GM19467 (cell line): ENCODE measurements around the gene SPACA7.

ENCODE experiments used
- ATAC-seq: cut with Tn5 transposase; IDR thresholded peaks from one replicate; pipeline ENCODE4 v1.9.1; 2021; ENCODE audit warnings: mild to moderate bottlenecking, moderate library complexity; ENCODE audit not compliant: unreplicated experiment

Gene SPACA7

DNA sequence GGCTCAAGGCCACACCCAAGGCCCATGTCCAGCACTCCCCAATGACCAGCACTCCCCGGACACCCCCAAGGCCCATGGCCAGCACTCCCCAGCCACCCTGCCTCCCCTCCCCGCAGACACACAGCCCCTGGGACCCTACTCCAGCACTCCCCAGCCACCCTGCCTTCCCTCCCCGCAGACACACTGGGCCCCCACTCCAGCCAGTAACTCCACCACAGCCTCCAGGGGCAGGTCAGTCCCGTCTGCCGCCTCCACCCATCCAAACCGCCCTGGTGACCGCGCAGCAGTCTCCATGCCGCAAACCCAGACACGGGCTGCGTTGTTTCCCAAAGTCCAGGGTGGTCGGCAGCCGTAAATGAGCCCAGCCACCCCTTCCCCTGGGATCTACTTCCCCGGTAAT lies 70.7 kb downstream of the SPACA7 start:
- no peak for ATAC-seq

DNA sequence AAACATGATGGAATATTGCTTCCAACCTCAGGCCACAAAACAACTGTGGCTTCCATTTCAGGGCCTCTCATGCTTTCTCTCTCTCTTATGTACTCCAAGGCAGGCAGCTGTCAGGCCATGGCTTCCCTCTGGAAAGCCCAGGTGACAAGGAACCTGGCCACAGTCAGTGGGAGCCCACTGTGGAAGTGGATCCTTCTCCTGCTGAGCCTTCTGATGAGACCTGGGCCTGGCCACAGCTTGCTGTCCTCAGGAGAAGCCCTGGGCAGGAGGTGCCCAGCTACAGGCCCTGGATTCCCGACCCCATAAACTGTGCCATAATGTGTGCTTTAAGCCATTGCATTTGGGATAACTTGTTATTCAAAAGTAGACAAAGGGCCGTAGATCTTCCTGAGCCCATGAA lies 71.2 kb downstream of the SPACA7 start:
- no peak for ATAC-seq

DNA sequence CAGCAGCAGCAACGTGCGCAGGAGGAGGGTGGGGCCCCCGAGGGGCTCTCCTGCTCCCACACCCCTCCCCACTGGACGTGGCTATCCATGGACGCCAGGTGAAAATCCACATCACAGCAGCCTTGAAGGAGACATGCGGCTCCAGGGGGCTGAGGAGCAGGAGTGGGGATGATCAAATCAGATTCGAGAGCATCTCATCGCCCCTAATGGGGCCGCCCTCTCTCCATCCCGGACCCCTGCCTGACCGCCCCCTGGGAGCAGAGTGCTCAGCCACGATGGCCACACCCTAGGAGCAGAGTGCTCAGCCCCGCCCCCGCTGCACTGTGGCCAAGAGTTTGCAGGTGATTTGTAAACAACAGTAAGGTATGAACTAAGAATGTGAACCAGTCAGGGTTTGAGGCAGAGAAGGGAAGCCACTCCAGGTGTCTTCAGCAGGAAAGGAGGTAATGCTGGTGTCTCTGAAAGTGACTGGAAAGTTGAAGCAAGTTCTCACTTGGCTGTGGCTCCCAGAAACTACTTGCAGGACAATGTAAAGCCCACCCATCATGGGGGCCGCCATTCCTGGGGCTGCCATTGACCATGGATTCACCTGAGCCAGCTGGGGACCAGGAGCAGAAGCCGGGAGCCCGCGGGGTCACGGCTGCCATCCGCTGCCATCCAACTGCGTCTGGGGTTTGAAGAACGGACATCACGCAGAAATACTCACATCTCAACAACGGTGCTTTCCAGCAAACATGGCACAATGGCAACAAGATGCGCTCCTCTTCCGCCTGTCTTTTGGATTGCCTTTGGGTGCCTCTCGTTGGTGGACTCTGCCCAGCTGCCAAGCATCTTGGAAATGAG lies 71.8 kb downstream of the SPACA7 start:
- ATAC-seq = no peak

DNA sequence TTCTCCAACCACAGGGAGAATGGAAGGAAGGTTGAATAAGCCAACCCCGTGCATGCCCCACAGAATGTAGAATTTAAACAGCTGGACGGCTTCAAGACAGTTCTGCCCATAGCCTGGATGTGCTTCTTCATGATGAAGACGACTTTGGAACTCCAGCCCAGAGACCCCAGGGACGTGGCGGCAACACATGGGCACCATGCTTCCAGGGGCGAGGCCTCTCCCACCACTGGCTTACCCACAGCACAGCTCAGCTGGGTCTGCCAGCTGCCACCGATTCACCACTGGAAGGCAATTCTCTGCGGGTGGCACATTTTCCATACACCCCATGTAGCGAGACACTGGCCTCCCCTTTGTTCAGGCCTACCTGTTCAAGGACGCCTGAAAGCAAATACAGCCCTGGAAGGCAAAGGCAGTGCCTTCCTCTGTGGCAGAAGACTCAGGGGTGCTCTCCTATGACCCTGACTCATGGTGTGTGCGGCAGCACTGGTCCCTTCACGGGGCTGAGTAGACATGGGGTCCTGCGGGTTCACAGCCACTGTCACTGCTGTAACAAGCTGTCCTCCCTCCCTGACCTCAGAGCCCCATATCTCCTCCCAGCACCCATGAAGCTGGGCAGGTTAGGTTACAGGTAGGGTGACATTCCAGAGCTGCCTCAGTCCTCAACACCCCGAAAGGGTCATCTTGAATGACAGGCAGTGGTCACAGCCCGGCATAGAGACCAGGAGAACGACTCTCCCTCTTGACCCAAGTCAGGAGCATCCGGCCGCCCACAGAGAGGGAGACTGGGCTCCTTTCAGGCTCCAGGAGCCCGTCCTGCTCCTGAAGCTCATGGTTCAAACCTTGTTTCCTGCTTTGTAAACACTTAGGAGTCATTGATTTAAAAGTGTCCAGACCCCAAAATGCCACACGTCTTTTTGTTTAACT lies 72.7 kb downstream of the SPACA7 start:
- no peak for ATAC-seq

- no peak for ATAC-seq
Measured at GRCh38 chr13:112449545-112449930, 73.4 kb downstream of the SPACA7 start.

DNA sequence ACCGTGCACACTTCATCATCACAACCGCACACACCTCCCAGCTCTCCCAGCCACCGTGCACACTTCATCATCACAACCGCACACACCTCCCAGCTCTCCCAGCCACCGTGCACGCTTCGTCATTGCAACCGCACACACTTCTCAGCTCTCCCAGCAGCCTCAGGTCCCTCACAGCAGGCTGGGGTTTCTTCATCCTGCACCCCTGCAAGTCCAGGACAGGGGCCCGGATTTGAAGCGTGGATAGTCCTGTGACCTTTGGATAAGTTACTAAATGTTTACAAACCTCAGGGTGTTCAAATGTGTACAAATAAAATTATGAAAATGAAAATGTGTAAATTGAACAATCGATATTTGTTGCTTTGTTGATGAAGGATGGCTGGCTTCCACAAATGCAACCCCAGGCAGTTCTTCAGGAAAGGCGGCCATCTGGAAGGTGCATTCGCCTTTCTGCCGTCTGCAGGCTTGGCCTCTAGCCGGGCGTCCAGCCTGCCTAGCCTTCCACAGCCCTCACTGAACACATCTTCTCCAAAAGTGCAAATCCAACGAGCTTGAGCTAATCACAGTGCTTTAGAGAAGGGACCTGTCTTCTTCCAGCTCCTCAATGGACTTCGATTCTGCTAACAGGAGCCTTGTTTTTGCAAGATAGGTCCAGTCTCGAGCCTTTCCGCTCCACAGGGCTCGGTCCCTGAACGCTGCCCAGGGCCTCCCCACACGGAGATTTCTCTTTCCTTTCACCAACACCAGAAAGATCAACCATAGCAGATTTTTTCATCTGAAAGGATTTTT lies 74.2 kb downstream of the SPACA7 start:
- ATAC-seq = no peak

- ATAC-seq = no peak
Measured at GRCh38 chr13:112450904-112451240, 74.7 kb downstream of the SPACA7 start.

- no peak for ATAC-seq
Measured at GRCh38 chr13:112451512-112452379, 75.6 kb downstream of the SPACA7 start.

DNA sequence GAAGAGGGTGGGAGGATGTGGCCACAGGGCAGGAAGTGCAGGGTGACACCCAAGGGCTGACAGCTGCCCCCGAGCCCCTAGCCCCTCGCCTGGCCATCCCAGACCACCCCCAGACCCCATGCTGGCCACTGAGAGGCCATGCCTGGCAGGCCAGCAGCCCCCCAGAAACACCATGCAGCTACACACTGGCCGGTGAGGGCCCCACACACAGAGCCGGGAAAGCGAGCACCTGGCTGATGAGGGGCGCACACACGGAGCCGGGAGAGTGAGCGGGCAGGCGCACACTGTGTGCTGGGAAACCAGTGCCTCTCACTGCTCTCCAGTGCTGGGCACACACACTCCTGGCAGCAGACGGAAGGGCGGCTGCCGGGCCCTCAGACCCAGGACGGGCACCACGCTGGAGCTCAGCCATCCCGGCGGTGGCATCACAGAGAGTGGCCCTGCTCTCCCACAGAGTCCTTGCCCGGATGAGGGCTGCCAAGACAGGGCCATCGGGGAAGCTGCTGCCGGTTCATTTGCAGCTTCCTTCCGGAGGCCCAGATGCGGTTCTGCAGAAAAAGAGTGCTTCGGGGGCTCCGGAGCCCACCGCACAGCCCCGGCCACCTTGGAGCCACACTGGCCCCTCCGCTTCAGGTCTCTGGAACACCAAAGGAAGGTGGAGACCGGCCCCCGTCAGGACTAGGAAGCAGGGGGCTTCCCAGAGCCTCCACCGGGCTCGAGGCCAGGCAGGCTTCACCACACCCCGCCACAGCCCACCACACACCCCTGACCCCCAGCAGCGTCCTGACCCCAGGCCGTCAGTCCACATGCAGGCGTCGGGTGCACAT lies 76.4 kb downstream of the SPACA7 start:
- ATAC-seq = no peak

DNA sequence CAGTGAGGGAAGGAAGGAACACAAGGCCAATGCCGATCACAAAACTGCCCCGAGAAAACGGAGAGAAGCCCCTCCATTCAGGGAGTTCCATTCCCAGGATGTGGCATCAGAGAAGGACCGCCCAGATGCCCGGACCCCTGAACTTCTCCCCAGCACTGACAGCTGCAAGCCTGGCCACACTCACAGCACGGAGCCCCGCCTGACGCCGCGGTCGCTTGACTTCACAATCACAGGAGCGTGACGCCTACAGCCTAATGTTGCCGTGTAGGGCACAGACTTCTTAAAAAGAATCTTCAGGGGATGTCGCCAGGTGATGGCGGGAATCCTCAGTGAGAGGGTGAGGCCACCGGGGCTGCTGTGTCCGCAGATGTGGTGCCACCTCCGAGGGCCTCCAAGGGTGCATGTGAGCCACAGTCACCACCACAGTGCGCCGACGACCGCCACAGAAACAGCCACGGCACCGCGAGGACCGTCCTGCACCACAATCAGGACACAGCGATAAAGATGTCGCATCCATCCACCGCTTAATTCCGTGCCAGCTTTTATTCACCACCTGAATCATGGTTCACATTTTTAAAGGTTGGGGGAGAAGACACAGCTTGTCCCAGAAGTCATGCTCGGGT lies 77.2 kb downstream of the SPACA7 start:
- no peak for ATAC-seq

DNA sequence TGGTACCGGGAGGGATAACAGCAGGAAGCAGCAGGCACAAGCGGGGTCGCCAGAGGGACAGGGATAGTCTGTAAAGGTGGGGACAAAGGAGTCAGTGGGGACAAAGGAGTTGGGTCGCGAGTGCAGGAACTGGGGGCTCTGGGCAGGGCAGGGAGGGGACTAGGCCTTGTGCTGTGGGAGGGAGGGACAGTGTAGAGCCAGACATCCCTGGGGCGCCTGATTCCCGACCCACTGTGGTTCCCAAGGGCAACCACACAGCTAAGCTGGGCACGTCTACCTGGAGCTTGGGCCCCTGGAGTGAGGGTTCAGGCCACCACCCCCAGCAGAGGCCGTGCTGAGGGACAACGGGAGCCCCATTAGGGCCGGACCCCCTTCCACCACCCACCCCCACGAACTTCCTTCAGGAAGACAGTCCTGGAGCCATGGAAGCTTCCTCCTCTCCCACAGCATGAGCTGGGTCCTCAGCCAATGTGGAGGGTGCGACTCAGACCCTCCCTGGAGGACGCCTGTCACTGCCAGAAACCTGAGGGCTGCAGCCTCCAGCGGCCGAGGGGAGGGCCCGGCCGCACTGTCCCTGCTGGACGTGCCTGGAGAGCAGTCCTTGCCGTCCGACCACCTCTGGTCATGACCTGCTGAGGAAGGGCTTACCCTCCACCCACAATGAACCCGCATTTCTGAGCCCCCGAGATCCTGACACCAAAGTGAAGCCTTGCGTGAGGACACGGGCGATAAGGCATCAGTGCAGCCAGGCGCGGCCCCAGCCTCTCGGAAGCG lies 77.9 kb downstream of the SPACA7 start:
- ATAC-seq = no peak

DNA sequence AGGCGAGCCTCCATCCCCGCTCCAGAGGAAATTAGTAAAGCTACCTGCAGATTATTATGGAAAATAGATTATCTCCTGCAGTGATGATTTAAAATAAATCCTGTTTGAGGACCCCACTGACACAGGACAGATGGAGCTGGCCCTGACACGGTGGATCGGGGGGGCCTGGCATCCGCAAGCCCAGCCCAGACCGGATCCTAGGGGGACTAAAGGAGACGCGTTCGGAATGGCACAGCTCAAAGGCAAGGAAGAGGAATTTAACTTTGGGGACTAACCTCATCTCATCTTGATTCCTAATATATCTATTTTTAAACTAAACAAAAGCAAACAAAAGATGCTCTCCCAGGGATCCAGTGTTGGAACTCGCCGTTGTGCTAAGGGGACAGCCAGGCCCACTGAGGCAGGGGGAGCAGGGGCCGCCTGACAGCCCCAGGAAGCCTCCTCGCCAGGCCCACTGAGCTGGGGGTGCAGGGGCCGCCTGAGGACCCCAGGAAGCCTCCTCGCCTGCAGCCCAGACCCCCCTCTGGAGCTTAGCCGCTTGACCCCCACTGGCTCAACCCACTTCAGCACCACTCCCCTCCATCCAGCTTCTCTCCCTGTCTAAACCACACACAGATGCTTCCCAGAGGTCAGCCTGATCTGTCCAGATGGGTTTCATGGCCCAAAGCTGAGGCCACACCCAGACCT lies 78.6 kb downstream of the SPACA7 start:
- ATAC-seq = no peak

DNA sequence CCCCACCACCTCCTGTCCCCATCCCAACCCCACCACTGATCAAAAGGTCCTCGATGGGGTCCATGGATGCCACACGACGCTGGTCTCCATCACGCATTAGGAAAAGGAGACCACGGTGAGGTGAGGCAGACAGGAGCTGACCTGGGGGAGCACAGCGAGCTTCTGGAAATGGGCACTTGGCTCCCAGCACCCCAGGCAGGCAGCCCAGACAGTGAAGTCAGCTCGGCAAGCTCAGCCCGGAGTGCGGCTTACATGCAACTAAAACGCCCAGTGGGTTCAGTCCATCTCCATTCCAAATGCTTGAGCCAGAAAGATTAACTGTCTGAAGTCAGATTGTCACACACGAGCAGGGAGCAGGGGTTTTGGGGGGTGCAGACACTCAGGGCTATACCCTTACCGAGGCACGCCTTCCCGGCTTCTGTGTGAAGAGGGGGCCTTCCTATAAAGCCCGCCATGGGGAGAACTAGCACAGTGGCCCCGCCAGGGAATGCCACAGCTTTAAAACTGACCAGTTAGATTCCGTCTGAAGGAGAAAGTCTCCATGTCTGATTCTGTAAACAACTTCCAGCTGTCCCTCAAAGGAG lies 79.4 kb downstream of the SPACA7 start:
- no peak for ATAC-seq

GRCh38 chr13:112456138-112457056 lies 80.2 kb downstream of the SPACA7 start:
- ATAC-seq = no peak

GRCh38 chr13:112457081-112457480 lies 80.9 kb downstream of the SPACA7 start:
- ATAC-seq = no peak

GRCh38 chr13:112457485-112457884 lies 81.3 kb downstream of the SPACA7 start:
- no peak for ATAC-seq
